ENCODE results near the gene ADGRL3.

Gene ADGRL3

DNA sequence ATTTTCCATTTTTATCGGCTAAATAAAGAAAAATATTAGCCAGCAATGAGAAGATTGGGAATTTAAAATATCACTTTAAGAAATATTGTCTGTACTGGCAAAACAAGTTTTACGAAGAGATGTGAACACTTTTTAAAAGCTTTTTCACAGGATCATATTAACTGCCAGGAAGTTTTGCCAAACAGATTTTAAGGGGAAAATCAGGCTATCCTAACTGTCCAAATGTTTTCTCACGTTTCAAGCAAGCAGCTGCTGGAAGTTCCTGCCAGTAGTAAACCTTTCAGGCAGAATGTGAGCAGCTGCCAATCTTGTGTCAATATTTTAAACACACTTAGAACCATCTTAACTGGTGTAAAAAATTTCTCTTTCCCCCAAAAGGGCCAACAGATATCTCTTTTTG, 101.1 kb downstream of the ADGRL3 start:
- Histone ChIP-seq H3K79me2 (ENCODE audit: control insufficient read depth, insufficient read depth, low read length, unreplicated experiment) (no peaks in the 10 kb centered on the region), H2AFZ (ENCODE audit: low read length, unreplicated experiment) (no peak overlapping the region), H3K4me3 (ENCODE audit: low read depth, low read length) (no peak overlapping the region), H3K36me3 (ENCODE audit: insufficient read depth, low read length) (no peaks in the 10 kb centered on the region), H3K27me3 (ENCODE audit: insufficient read depth, low read length) (no peaks in the 10 kb centered on the region), H3K4me1 (ENCODE audit: control insufficient read depth, insufficient read depth, low read length, unreplicated experiment) (no peaks in the 10 kb centered on the region), H3K27ac (ENCODE audit: low read depth, low read length) (no peak overlapping the region)

DNA sequence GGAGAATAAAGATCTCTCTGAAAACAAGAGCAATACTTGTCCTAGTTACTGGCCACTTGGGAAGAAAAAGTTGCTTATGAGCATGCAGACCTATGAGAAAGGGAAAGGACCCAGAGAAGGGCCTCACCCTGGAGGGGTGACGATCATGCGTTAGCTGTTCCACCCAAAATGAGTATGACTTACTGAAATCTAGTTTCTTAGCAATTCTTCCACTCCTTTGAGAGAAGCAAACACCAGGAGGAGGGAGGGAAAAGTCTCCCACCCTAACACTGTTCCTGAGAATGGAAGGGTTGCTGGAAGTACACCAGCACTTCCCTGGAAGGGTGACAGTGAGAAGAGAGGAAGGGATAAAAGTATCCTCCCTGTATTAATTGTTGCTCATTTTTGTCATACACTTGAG, 107.9 kb downstream of the ADGRL3 start:
- Histone ChIP-seq H3K27me3 (ENCODE audit: insufficient read depth, low read length) (no peaks in the 10 kb centered on the region), H3K4me3 (ENCODE audit: low read depth, low read length) (no peak overlapping the region), H3K27ac (ENCODE audit: low read depth, low read length) (no peak overlapping the region), H3K79me2 (ENCODE audit: control insufficient read depth, insufficient read depth, low read length, unreplicated experiment) (no peaks in the 10 kb centered on the region), H3K36me3 (ENCODE audit: insufficient read depth, low read length) (no peaks in the 10 kb centered on the region), H2AFZ (ENCODE audit: low read length, unreplicated experiment) (no peak overlapping the region), H3K4me1 (ENCODE audit: control insufficient read depth, insufficient read depth, low read length, unreplicated experiment) (no peaks in the 10 kb centered on the region)

DNA sequence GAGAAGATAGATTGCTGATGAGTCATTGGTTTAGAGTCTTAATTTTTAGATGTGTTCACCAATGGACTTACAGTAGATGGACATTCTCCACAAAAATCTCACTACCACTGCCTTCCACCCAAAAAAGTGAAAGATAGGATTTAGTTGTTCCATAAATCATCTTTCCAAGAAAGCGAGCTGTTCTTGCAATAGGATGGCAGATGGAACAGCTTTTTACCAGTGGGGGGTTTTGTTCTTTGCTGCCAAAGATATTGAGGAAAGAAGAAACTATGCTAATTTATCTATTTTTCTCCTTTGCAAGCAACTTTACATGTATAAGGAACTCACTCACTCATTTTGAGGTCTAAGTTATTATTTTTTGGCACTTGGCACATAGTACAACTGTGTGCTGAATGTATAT, 109.5 kb downstream of the ADGRL3 start:
- Histone ChIP-seq H3K27me3 (ENCODE audit: insufficient read depth, low read length) (no peaks in the 10 kb centered on the region), H3K4me3 (ENCODE audit: low read depth, low read length) (no peak overlapping the region), H3K4me1 (ENCODE audit: control insufficient read depth, insufficient read depth, low read length, unreplicated experiment) (no peaks in the 10 kb centered on the region), H3K79me2 (ENCODE audit: control insufficient read depth, insufficient read depth, low read length, unreplicated experiment) (no peaks in the 10 kb centered on the region), H2AFZ (ENCODE audit: low read length, unreplicated experiment) (no peak overlapping the region), H3K36me3 (ENCODE audit: insufficient read depth, low read length) (no peaks in the 10 kb centered on the region), H3K27ac (ENCODE audit: low read depth, low read length) (no peak overlapping the region)

DNA sequence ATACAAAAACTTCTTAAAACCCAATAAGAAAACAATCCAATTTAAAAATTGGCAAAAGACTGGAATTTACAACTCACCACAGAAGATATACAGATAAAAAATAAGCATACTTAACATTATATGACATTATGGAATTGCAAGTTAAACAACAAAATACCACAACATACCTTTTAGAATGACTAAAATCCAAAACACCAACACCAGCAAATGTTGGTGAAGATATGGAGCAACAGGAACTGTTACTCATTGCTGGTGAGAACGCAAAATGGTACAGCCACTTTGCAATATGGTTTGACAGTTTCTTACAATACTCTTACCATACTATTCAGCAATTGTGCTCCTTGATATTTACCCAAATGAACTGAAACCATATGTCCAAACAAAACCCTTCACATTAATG, 112.4 kb downstream of the ADGRL3 start:
- H3K36me3 ChIP-seq (ENCODE audit: insufficient read depth, low read length), result no peaks in the 10 kb centered on the region
- no peaks in the 10 kb centered on the region for H3K27me3 ChIP-seq (ENCODE audit: insufficient read depth, low read length)
- no peak overlapping the region for H3K27ac ChIP-seq (ENCODE audit: low read depth, low read length)
- no peaks in the 10 kb centered on the region for H3K79me2 ChIP-seq (ENCODE audit: control insufficient read depth, insufficient read depth, low read length, unreplicated experiment)
- H2AFZ ChIP-seq (ENCODE audit: low read length, unreplicated experiment), result no peak overlapping the region
- no peak overlapping the region for H3K4me3 ChIP-seq (ENCODE audit: low read depth, low read length)
- H3K4me1 ChIP-seq (ENCODE audit: control insufficient read depth, insufficient read depth, low read length, unreplicated experiment), result no peaks in the 10 kb centered on the region

DNA sequence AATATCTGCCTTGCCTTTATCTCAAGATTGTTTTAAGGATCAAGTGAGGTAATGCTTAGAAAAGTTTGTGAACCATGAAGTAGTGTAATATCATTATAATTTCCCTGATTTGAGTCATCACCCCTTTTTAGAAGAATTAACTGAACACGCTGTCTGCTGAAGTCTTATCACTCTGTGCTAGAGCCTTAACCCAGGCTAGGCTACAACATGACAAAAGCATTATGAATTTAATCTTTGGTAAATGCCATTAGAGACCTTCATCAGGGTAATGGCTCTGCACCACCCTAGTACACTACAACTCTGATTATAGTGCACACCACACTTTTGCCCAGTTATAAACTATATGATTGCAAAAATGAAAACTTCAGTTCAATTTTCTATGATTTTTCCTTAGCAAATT, 118.3 kb downstream of the ADGRL3 start:
- H3K27ac ChIP-seq (ENCODE audit: low read depth, low read length), result no peak overlapping the region
- peaks cover 3% of the 10 kb centered on the region for H3K4me1 ChIP-seq (ENCODE audit: control insufficient read depth, insufficient read depth, low read length, unreplicated experiment)
- no peak overlapping the region for H2AFZ ChIP-seq (ENCODE audit: low read length, unreplicated experiment)
- no peaks in the 10 kb centered on the region for H3K27me3 ChIP-seq (ENCODE audit: insufficient read depth, low read length)
- H3K79me2 ChIP-seq (ENCODE audit: control insufficient read depth, insufficient read depth, low read length, unreplicated experiment), result no peaks in the 10 kb centered on the region
- H3K4me3 ChIP-seq (ENCODE audit: low read depth, low read length), result no peak overlapping the region
- no peaks in the 10 kb centered on the region for H3K36me3 ChIP-seq (ENCODE audit: insufficient read depth, low read length)

DNA sequence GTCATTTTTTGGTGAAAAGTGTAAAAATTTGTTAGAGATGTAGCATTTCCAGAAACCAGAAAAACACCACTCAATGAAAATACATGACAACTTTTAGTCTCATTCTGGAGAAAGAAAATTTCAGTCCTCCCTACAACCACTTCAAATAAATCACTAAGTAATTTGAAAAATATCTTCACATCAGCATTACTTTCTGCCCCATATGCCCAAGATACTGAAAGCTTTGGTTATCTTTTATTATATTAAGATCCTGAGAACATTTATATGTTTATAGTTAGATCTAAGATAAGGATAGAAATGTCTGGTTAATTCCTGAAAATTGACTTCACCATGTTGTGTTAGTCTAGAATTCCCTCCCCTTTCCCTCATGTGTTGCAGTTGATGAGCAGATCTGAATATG, 119.0 kb downstream of the ADGRL3 start:
- no peaks in the 10 kb centered on the region for H3K79me2 ChIP-seq (ENCODE audit: control insufficient read depth, insufficient read depth, low read length, unreplicated experiment)
- H3K36me3 ChIP-seq (ENCODE audit: insufficient read depth, low read length), result no peaks in the 10 kb centered on the region
- no peak overlapping the region for H2AFZ ChIP-seq (ENCODE audit: low read length, unreplicated experiment)
- peaks cover 3% of the 10 kb centered on the region for H3K4me1 ChIP-seq (ENCODE audit: control insufficient read depth, insufficient read depth, low read length, unreplicated experiment)
- H3K27ac ChIP-seq (ENCODE audit: low read depth, low read length), result no peak overlapping the region
- no peak overlapping the region for H3K4me3 ChIP-seq (ENCODE audit: low read depth, low read length)
- no peaks in the 10 kb centered on the region for H3K27me3 ChIP-seq (ENCODE audit: insufficient read depth, low read length)

DNA sequence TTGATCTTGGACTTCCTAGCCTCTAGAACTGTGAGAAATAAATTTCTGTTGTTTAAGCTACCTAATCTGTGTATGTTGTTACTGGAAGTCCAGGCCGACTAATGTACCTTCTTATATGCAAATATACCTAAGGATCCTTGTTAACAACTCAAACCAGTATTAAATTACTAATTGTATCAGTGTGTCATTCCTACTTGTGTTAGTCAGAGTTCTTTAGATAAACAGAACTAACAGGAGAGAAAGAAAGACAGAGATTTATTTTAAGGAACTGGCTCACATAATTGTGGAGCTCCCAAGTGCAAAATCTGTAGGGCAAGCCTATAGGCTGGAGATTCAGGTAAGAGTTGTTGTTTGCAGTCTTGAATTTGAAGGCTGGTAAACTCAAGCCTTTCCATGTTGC, 120.0 kb downstream of the ADGRL3 start:
- H2AFZ ChIP-seq (ENCODE audit: low read length, unreplicated experiment), result no peak overlapping the region
- H3K27me3 ChIP-seq (ENCODE audit: insufficient read depth, low read length), result no peaks in the 10 kb centered on the region
- no peaks in the 10 kb centered on the region for H3K79me2 ChIP-seq (ENCODE audit: control insufficient read depth, insufficient read depth, low read length, unreplicated experiment)
- H3K36me3 ChIP-seq (ENCODE audit: insufficient read depth, low read length), result no peaks in the 10 kb centered on the region
- H3K27ac ChIP-seq (ENCODE audit: low read depth, low read length), result no peak overlapping the region
- no peak overlapping the region for H3K4me3 ChIP-seq (ENCODE audit: low read depth, low read length)
- H3K4me1 ChIP-seq (ENCODE audit: control insufficient read depth, insufficient read depth, low read length, unreplicated experiment), result peaks cover 3% of the 10 kb centered on the region

DNA sequence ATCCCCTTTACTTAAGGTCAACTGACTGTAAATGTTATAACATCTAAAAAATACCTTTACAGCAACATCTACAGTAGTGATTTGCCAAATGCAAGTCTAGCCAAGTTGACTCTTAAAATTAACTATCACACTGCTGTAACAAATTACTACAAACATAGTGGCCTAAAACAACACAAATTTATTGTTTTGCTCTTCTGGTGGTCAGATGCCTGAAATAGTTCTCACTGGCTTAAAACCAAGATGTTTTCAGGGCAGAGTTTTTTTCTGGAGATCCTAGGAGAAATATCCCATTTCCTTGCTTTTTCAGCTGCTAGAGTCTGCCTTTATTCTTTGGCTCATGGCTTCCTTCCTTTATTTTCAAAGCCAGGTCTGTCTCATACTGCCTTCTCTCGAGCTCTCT, 120.5 kb downstream of the ADGRL3 start:
- H3K79me2 ChIP-seq (ENCODE audit: control insufficient read depth, insufficient read depth, low read length, unreplicated experiment), result no peaks in the 10 kb centered on the region
- no peak overlapping the region for H2AFZ ChIP-seq (ENCODE audit: low read length, unreplicated experiment)
- H3K4me1 ChIP-seq (ENCODE audit: control insufficient read depth, insufficient read depth, low read length, unreplicated experiment), result peaks cover 3% of the 10 kb centered on the region
- H3K27me3 ChIP-seq (ENCODE audit: insufficient read depth, low read length), result no peaks in the 10 kb centered on the region
- no peak overlapping the region for H3K4me3 ChIP-seq (ENCODE audit: low read depth, low read length)
- H3K27ac ChIP-seq (ENCODE audit: low read depth, low read length), result no peak overlapping the region
- no peaks in the 10 kb centered on the region for H3K36me3 ChIP-seq (ENCODE audit: insufficient read depth, low read length)

DNA sequence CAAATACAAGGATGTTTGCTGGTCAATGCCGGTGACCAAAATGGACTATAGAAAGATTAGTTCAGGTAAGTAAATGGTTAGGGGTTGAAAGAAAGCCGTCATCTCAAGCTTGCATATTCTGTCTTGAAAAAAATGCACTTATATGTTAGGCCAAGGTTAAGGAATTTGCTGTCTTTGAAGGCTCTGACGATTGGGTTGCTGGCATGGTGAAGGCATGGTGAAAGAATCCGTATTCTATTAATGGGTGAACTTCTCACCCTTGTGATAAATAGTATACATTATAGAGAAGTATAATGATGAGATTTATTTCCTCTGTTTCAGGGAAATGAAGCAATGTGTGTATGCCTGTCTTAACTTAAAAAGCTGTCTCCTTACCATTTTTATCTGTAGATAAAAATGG, 132.6 kb downstream of the ADGRL3 start:
- H3K27ac ChIP-seq (ENCODE audit: low read depth, low read length), result no peak overlapping the region

DNA sequence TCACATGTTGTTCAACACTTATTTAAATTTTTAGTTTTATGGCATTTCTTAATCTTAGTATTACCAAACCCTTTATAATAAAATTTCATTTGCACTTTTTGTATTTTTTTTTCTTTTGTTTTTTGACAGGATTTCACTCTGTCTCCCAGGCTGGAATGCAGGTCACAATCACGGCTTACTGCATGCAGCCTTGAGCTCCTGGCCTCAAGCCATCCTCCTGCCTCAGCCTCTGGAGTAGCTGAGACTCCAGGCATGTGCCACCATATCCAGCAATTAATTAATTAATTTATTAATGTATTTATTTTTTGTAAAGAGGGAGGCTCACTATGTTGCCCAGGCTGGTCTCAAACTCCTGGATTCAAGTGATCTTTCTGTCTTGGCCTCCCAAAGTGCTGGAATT, 133.4 kb downstream of the ADGRL3 start:
- Histone ChIP-seq H3K36me3 (ENCODE audit: insufficient read depth, low read length) (no peaks in the 10 kb centered on the region), H3K4me3 (ENCODE audit: low read depth, low read length) (no peak overlapping the region), H3K79me2 (ENCODE audit: control insufficient read depth, insufficient read depth, low read length, unreplicated experiment) (no peaks in the 10 kb centered on the region), H2AFZ (ENCODE audit: low read length, unreplicated experiment) (no peak overlapping the region), H3K4me1 (ENCODE audit: control insufficient read depth, insufficient read depth, low read length, unreplicated experiment) (no peaks in the 10 kb centered on the region), H3K27me3 (ENCODE audit: insufficient read depth, low read length) (no peaks in the 10 kb centered on the region), H3K27ac (ENCODE audit: low read depth, low read length) (no peak overlapping the region)

More for the DNA sequence above, 132.6 kb downstream of the ADGRL3 start:
- Histone ChIP-seq H3K79me2 (ENCODE audit: control insufficient read depth, insufficient read depth, low read length, unreplicated experiment) (no peaks in the 10 kb centered on the region), H3K4me1 (ENCODE audit: control insufficient read depth, insufficient read depth, low read length, unreplicated experiment) (no peaks in the 10 kb centered on the region), H3K36me3 (ENCODE audit: insufficient read depth, low read length) (no peaks in the 10 kb centered on the region), H3K27me3 (ENCODE audit: insufficient read depth, low read length) (no peaks in the 10 kb centered on the region), H3K4me3 (ENCODE audit: low read depth, low read length) (no peak overlapping the region), H2AFZ (ENCODE audit: low read length, unreplicated experiment) (no peak overlapping the region)

DNA sequence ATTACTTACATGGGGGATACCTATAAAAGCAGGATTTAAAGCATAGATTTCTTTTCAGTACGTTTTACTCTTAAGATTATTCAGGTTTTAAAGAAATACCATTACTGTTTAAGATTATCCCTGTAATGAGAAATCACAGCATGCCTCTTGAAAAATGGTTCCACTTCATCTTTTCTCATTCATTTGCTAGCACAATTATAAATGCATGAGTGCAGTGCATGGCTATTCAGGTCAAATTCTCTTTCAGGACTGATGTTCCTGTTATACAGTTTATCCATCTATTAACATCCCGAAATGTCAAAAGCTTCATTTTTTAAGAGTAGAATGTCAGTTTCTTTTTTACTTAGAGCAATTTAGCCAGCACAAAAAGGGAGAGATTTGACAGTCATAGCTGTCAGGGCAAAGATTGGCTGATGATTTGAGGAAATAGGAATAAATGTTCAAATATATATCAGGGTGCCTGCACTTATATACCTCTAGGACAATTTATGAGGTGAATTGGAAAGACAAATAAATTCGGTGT, 135.2 kb downstream of the ADGRL3 start:
- Histone ChIP-seq H3K4me3 (ENCODE audit: low read depth, low read length) (no peak overlapping the region), H3K27ac (ENCODE audit: low read depth, low read length) (no peak overlapping the region), H3K36me3 (ENCODE audit: insufficient read depth, low read length) (no peaks in the 10 kb centered on the region), H2AFZ (ENCODE audit: low read length, unreplicated experiment) (no peak overlapping the region), H3K4me1 (ENCODE audit: control insufficient read depth, insufficient read depth, low read length, unreplicated experiment) (no peaks in the 10 kb centered on the region), H3K27me3 (ENCODE audit: insufficient read depth, low read length) (no peaks in the 10 kb centered on the region), H3K79me2 (ENCODE audit: control insufficient read depth, insufficient read depth, low read length, unreplicated experiment) (no peaks in the 10 kb centered on the region)

All from ACC112 (cell line).